SK-N-SH treated with all-trans-retinoic acid at 6 μM for 48 hours (cell line): Measurements from ENCODE around the gene TSLP.

Source experiments
- ATAC-seq: fragments of 200-7000 bp; cut with Tn5 transposase; 3 replicates; pipeline ENCODE4 v1.9.1; 2020; ENCODE audit warnings: mild to moderate bottlenecking, moderate library complexity
- ARNTL ChIP-seq: fragments of 450-650 bp; formaldehyde crosslinking; IDR thresholded peaks from 2 replicates; pipeline ENCODE4 v1.5.0; 2020; ENCODE audit warnings: low read depth, mild to moderate bottlenecking, moderate library complexity, borderline replicate concordance
- BACH2 ChIP-seq: fragments of 250-450 bp; sonication (Bioruptor Pico); IDR thresholded peaks from 2 replicates; pipeline ENCODE4 v1.9.0; 2021; ENCODE audit warnings: mild to moderate bottlenecking, borderline replicate concordance
- CREB5 ChIP-seq: fragments of 250-450 bp; sonication (Bioruptor Pico); IDR thresholded peaks from 2 replicates; pipeline ENCODE4 v1.5.1; 2020; ENCODE audit warnings: low read depth, mild to moderate bottlenecking, moderate library complexity
- CSRNP3 ChIP-seq: fragments of 250-450 bp; sonication (Bioruptor Pico); IDR thresholded peaks from 2 replicates; pipeline ENCODE4 v1.5.1; 2021; ENCODE audit warnings: mild to moderate bottlenecking, moderate library complexity
- ESRRG ChIP-seq: fragments of 250-450 bp; sonication (Bioruptor Pico); IDR thresholded peaks from 2 replicates; pipeline ENCODE4 v1.6.1; 2021; ENCODE audit warnings: mild to moderate bottlenecking
- GLIS3 ChIP-seq: fragments of 250-450 bp; sonication (Bioruptor Pico); IDR thresholded peaks from 2 replicates; pipeline ENCODE4 v1.5.0; 2020; ENCODE audit warnings: mild to moderate bottlenecking, moderate library complexity
- PATZ1 ChIP-seq: fragments of 250-450 bp; sonication (Bioruptor Pico); IDR thresholded peaks from 2 replicates; pipeline ENCODE4 v1.8.0; 2020; ENCODE audit warnings: mild to moderate bottlenecking, moderate library complexity, borderline replicate concordance
- POU6F1 ChIP-seq: fragments of 250-450 bp; sonication (Bioruptor Pico); IDR thresholded peaks from 2 replicates; pipeline ENCODE4 v1.8.0; 2021; ENCODE audit warnings: low read depth, mild to moderate bottlenecking, moderate library complexity, borderline replicate concordance
- PPARA ChIP-seq: fragments of 250-450 bp; sonication (Bioruptor Pico); IDR thresholded peaks from 2 replicates; pipeline ENCODE4 v1.5.0; 2020; ENCODE audit warnings: mild to moderate bottlenecking, borderline replicate concordance
- RARB ChIP-seq: fragments of 250-450 bp; sonication (Bioruptor Pico); IDR thresholded peaks from 2 replicates; pipeline ENCODE4 v1.8.0; 2021; ENCODE audit warnings: mild to moderate bottlenecking, moderate library complexity
- SNAI2 ChIP-seq: fragments of 250-450 bp; sonication (Bioruptor Pico); IDR thresholded peaks from 2 replicates; pipeline ENCODE4 v1.5.0; 2020; ENCODE audit warnings: mild to moderate bottlenecking, moderate library complexity
- TOX ChIP-seq: fragments of 250-450 bp; sonication (Bioruptor Pico); IDR thresholded peaks from 2 replicates; pipeline ENCODE4 v1.8.0; 2021; ENCODE audit warnings: mild to moderate bottlenecking, moderate library complexity, borderline replicate concordance
- TSHZ2 ChIP-seq: fragments of 250-450 bp; sonication (Bioruptor Pico); IDR thresholded peaks from 2 replicates; pipeline ENCODE4 v1.5.0; 2020; ENCODE audit warnings: mild to moderate bottlenecking, moderate library complexity
- ZC3H10 ChIP-seq: fragments of 250-450 bp; sonication (Bioruptor Pico); IDR thresholded peaks from 2 replicates; pipeline ENCODE4 v1.5.1; 2021; ENCODE audit warnings: mild to moderate bottlenecking, moderate library complexity
- ZFP3 ChIP-seq: fragments of 250-450 bp; sonication (Bioruptor Pico); IDR thresholded peaks from 2 replicates; pipeline ENCODE4 v1.5.0; 2020; ENCODE audit warnings: mild to moderate bottlenecking, moderate library complexity
- ZFP30 ChIP-seq: fragments of 450-650 bp; formaldehyde crosslinking; IDR thresholded peaks from 2 replicates; pipeline ENCODE4 v1.5.0; 2022; ENCODE audit warnings: mild to moderate bottlenecking, moderate library complexity
- ZNF565 ChIP-seq: fragments of 450-650 bp; formaldehyde crosslinking; conservative IDR thresholded peaks from 2 replicates; pipeline ENCODE4 v1.5.0; 2020; ENCODE audit warnings: low read depth, mild to moderate bottlenecking, moderate library complexity
- ZNF70 ChIP-seq: fragments of 450-650 bp; formaldehyde crosslinking; IDR thresholded peaks from 2 replicates; pipeline ENCODE4 v1.5.0; 2020; ENCODE audit warnings: mild to moderate bottlenecking, moderate library complexity
- ZNF8 ChIP-seq: fragments of 450-650 bp; formaldehyde crosslinking; IDR thresholded peaks from 2 replicates; pipeline ENCODE4 v1.5.0; 2020; ENCODE audit warnings: mild to moderate bottlenecking, moderate library complexity

The TSLP gene

GRCh38 chr5:111071413-111071812, at the start of gene TSLP:
Gene TSLP (plus strand): TSS chr5:111071713. CDS start chr5:111071891, 178 bp downstream.
- no peak for ATAC-seq
- TF ChIP-seq POU6F1 (CRISPR knock-in tag), result no peak

- TF ChIP-seq TSHZ2 (no peak), TOX (CRISPR knock-in tag) (no peak), ZNF565 (CRISPR knock-in tag) (no peak), ESRRG (CRISPR knock-in tag) (no peak), ZFP30 (CRISPR knock-in tag) (no peak), ZFP3 (CRISPR knock-in tag) (no peak), ZNF8 (CRISPR knock-in tag) (no peak), PATZ1 (CRISPR knock-in tag) (no peak), ZC3H10 (CRISPR knock-in tag) (no peak), CSRNP3 (CRISPR knock-in tag) (no peak), PPARA (CRISPR knock-in tag) (no peak)
- TF ChIP-seq, all 23 proteins: peak for 0
- ATAC-seq, result no peak
These were observed 49.2 kb upstream of the TSLP start for GRCh38 chr5:111022301-111022700.

GRCh38 chr5:111028865-111029264, 42.6 kb upstream of the TSLP start:
- no peak for ATAC-seq
- TF ChIP-seq ZNF8 (CRISPR knock-in tag), result no peak
- no peak for TF ChIP-seq ZNF565 (CRISPR knock-in tag)
- TF ChIP-seq SNAI2 (CRISPR knock-in tag), result no peak
- TF ChIP-seq GLIS3 (CRISPR knock-in tag), result no peak
- TF ChIP-seq ARNTL (CRISPR knock-in tag), result no peak
- TF ChIP-seq CREB5 (CRISPR knock-in tag), result no peak
- no peak for TF ChIP-seq RARB (CRISPR knock-in tag)
- TF ChIP-seq PPARA (CRISPR knock-in tag), result no peak
- no peak for TF ChIP-seq ESRRG (CRISPR knock-in tag)
- TF ChIP-seq BACH2 (CRISPR knock-in tag), result no peak
- TF ChIP-seq TOX (CRISPR knock-in tag), result no peak
- no peak for TF ChIP-seq ZNF70
- TF ChIP-seq TSHZ2, result no peak
